H1 (cell line): ENCODE results near the gene ITGB5. TPM values are rescaled to one million over a fixed set of nuclear protein-coding genes. Genes with fewer than 3 reads are reported as not detected.

Experiments
- CTCF ChIA-PET: fragments of 300-600 bp; sonication (Branson Sonifier 250); formaldehyde crosslinking; loops from one replicate; lab custom pipeline; 2021; ENCODE audit not compliant: partially characterized antibody; lab: Charles Lee
- POLR2A ChIA-PET: fragments of 300-600 bp; sonication (Branson Sonifier 250); formaldehyde crosslinking; loops from one replicate; lab custom pipeline; 2021; ENCODE audit warnings: inconsistent platforms; ENCODE audit not compliant: partially characterized antibody; lab: Charles Lee
- DNase-seq, 2 experiments: peaks; one replicate each; pipeline versions ENCODE4 v3.0.0 to v3.0.0-alpha.2; 2010 to 2022; ENCODE audit warnings: low spot score in 2 of 2, low read depth in 1 of 2, mixed read lengths in 1 of 2
- FAIRE-seq: peaks from 2 replicates; lab custom pipeline; 2011; peaks lifted over from hg19 to GRCh38; lab: Jason Lieb, UNC
- H2AFZ ChIP-seq: 2 replicates; pipeline ENCODE4 v1.8.1; 2012; ENCODE audit warnings: low read length, inconsistent platforms
- H2AK5ac ChIP-seq: 2 replicates; pipeline ENCODE4 v1.6.1; 2013; ENCODE audit warnings: low read depth, low read length
- H2BK120ac ChIP-seq: replicated peaks from 2 replicates; pipeline ENCODE3; 2013; ENCODE audit warnings: low read depth, low read length, inconsistent platforms
- H2BK12ac ChIP-seq: 2 replicates; pipeline ENCODE4 v1.6.1; 2013; ENCODE audit warnings: low read depth, low read length
- H2BK15ac ChIP-seq: 2 replicates; pipeline ENCODE4 v1.6.1; 2013; ENCODE audit warnings: low read length
- H2BK20ac ChIP-seq: 2 replicates; pipeline ENCODE4 v1.6.1; 2013; ENCODE audit warnings: low read length
- H2BK5ac ChIP-seq: 2 replicates; pipeline ENCODE4 v1.6.1; 2013; ENCODE audit warnings: low read depth, low read length
- H3K14ac ChIP-seq: 2 replicates; pipeline ENCODE4 v1.6.1; 2013; ENCODE audit warnings: inconsistent platforms; ENCODE audit not compliant: insufficient read length
- H3K18ac ChIP-seq: 2 replicates; pipeline ENCODE4 v1.6.1; 2013; ENCODE audit warnings: low read length; ENCODE audit errors: extremely low read depth
- H3K23ac ChIP-seq: 2 replicates; pipeline ENCODE4 v1.6.1; 2013; ENCODE audit warnings: inconsistent platforms; ENCODE audit not compliant: insufficient read length
- H3K23me2 ChIP-seq: 2 replicates; pipeline ENCODE4 v1.6.1; 2013; ENCODE audit warnings: low read depth, low read length
- H3K27ac ChIP-seq: 2 replicates; pipeline ENCODE4 v1.6.1; 2011; ENCODE audit warnings: low read depth, low read length, inconsistent platforms
- H3K27me3 ChIP-seq, 4 experiments: replicated peaks in 1 of 4; 1 replicate in 1 of 4; 2 replicates in 3 of 4; pipeline versions ENCODE4 v1.6.1 to v1.8.1; 2011 to 2013; ENCODE audit warnings: low read length in 3 of 4, mild to moderate bottlenecking in 3 of 4, inconsistent platforms in 2 of 4, mixed read lengths in 2 of 4, moderate library complexity in 1 of 4; ENCODE audit not compliant: control insufficient read depth in 3 of 4, insufficient read depth in 3 of 4; ENCODE audit errors: extremely low read depth in 1 of 4
- H3K36me3 ChIP-seq, 4 experiments: 2 replicates each; pipeline versions ENCODE4 v1.6.1 to v1.8.1; 2011 to 2013; ENCODE audit warnings: mild to moderate bottlenecking in 4 of 4, low read length in 3 of 4, moderate library complexity in 2 of 4, control low read depth in 1 of 4, inconsistent platforms in 1 of 4; ENCODE audit not compliant: insufficient read depth in 4 of 4, control insufficient read depth in 2 of 4
- H3K4ac ChIP-seq: replicated peaks from 2 replicates; pipeline ENCODE3; 2013; ENCODE audit warnings: low read length, low read depth, mixed read lengths, inconsistent platforms; ENCODE audit not compliant: insufficient read length
- H3K4me1 ChIP-seq, 4 experiments: replicated peaks in 1 of 4; 1 replicate in 1 of 4; 2 replicates in 3 of 4; pipeline versions ENCODE4 v1.6.1 to v1.8.1; 2011 to 2013; ENCODE audit warnings: low read length in 3 of 4, inconsistent platforms in 2 of 4, mixed read lengths in 1 of 4; ENCODE audit not compliant: insufficient read depth in 4 of 4, control insufficient read depth in 3 of 4
- H3K4me2 ChIP-seq, 2 experiments: 2 replicates each; pipeline versions ENCODE4 v1.6.1 to v1.8.1; 2011 to 2013; ENCODE audit warnings: low read depth in 2 of 2, low read length in 2 of 2, control low read depth in 1 of 2, inconsistent platforms in 1 of 2, mild to moderate bottlenecking in 1 of 2; ENCODE audit not compliant: insufficient read depth in 1 of 2
- H3K4me3 ChIP-seq, 4 experiments: fragments of 200-600, 300-600 bp in 1 of 4; sonication (generic), shearing (Covaris generic), sonication (Bioruptor Twin) in 1 of 4; 2 replicates each; pipeline versions ENCODE4 v1.5.1 to v1.8.1; 2011 to 2016; ENCODE audit warnings: low read length in 4 of 4, low read depth in 3 of 4, control low read depth in 2 of 4, inconsistent platforms in 2 of 4, mild to moderate bottlenecking in 2 of 4, mixed read lengths in 1 of 4, moderate library complexity in 1 of 4; ENCODE audit not compliant: insufficient read depth in 2 of 4; ENCODE audit errors: extremely low read depth in 1 of 4
- H3K56ac ChIP-seq: replicated peaks from 2 replicates; pipeline ENCODE3; 2013; ENCODE audit warnings: low read depth, mild to moderate bottlenecking, mixed read lengths, low read length, inconsistent platforms; ENCODE audit not compliant: insufficient read length
- H3K79me1 ChIP-seq: 2 replicates; pipeline ENCODE4 v1.6.1; 2013; ENCODE audit warnings: low read depth, low read length, control low read depth
- H3K79me2 ChIP-seq, 2 experiments: 2 replicates each; pipeline versions ENCODE4 v1.6.1 to v1.8.1; 2012 to 2013; ENCODE audit warnings: low read length in 2 of 2, mild to moderate bottlenecking in 2 of 2, inconsistent platforms in 1 of 2; ENCODE audit not compliant: insufficient read depth in 2 of 2, control insufficient read depth in 1 of 2
- H3K9ac ChIP-seq, 4 experiments: replicated peaks in 1 of 4; 1 replicate in 1 of 4; 2 replicates in 3 of 4; pipeline versions ENCODE4 v1.6.1 to v1.8.1; 2011 to 2013; ENCODE audit warnings: low read depth in 3 of 4, low read length in 3 of 4, control low read depth in 2 of 4, mild to moderate bottlenecking in 2 of 4, moderate library complexity in 2 of 4, inconsistent platforms in 1 of 4; ENCODE audit errors: extremely low read depth in 1 of 4
- H3K9me3 ChIP-seq, 2 experiments: 2 replicates each; pipeline versions ENCODE4 v1.6.1 to v1.8.1; 2012 to 2013; ENCODE audit warnings: mild to moderate bottlenecking in 2 of 2, moderate library complexity in 2 of 2, control low read depth in 1 of 2, inconsistent platforms in 1 of 2, low read depth in 1 of 2, low read length in 1 of 2, mixed read lengths in 1 of 2; ENCODE audit not compliant: insufficient read depth in 2 of 2
- H4K20me1 ChIP-seq, 2 experiments: replicated peaks in 1 of 2; 2 replicates each; pipeline versions ENCODE3 to v1.8.1; 2011 to 2013; ENCODE audit warnings: inconsistent platforms in 2 of 2, low read length in 2 of 2, mild to moderate bottlenecking in 1 of 2; ENCODE audit not compliant: insufficient read depth in 2 of 2, control insufficient read depth in 1 of 2
- H4K5ac ChIP-seq: 2 replicates; pipeline ENCODE4 v1.6.1; 2013; ENCODE audit warnings: low read length, low read depth, mixed read lengths, inconsistent platforms; ENCODE audit not compliant: insufficient read length
- H4K8ac ChIP-seq: 2 replicates; pipeline ENCODE4 v1.8.0; 2013; ENCODE audit warnings: mild to moderate bottlenecking, moderate library complexity, low read length, inconsistent platforms; ENCODE audit not compliant: insufficient read depth; ENCODE audit errors: extremely low read depth
- H4K91ac ChIP-seq: replicated peaks from 2 replicates; pipeline ENCODE3; 2013; ENCODE audit warnings: low read length, mixed read lengths, inconsistent platforms; ENCODE audit not compliant: insufficient read length
- BRCA1 ChIP-seq: IDR thresholded peaks from 2 replicates; pipeline ENCODE4 v1.6.1; 2012; ENCODE audit warnings: low read depth, low read length, improper control_type of control experiment
- KDM1A ChIP-seq: fragments of 200-600, 300-600 bp; sonication (generic); IDR thresholded peaks from 2 replicates; pipeline ENCODE4 v1.7.1; 2016; ENCODE audit warnings: mild to moderate bottlenecking, low read length, borderline replicate concordance
- WGBS, 2 experiments: shearing (Covaris generic) in 1 of 2; methylation state at CpG; one replicate each; pipeline versions ENCODE4 v1.1.6 to v1.1.7; 2013 to 2015; ENCODE audit warnings: low lambda C conversion rate in 2 of 2, mixed read lengths in 2 of 2, inconsistent platforms in 1 of 2, low coverage in 1 of 2, missing lambda C conversion rate in 1 of 2; ENCODE audit not compliant: insufficient replicate concordance in 2 of 2, insufficient coverage in 1 of 2, insufficient read length in 1 of 2; ENCODE audit errors: extremely low coverage in 1 of 2, missing lambda C conversion rate in 1 of 2; 5-methylcytosine and 5-hydroxymethylcytosine counted together
- polyA plus RNA-seq, 7 experiments: library from polyadenylated mRNA; depleted of rRNA in 3 of 7; stranded (reverse) in 5 of 7; unstranded in 2 of 7; fragments of >200 nt in 5 of 7; fragments of 200-250 nt in 2 of 7; gene quantifications; 1 replicate in 5 of 7; 2 replicates in 1 of 7; 4 replicates in 1 of 7; pipeline versions ENCODE4 v1.2.1 to v1.2.3, GENCODE V29; 2011 to 2013; ENCODE audit warnings: missing spikeins in 2 of 7, mixed read lengths in 2 of 7
- total RNA-seq: library from RNA; stranded (reverse); fragmentation: NEBNext Ultra II Directional; extraction: Animal tissue kit (Norgen Biotek cat#: 25700); gene quantifications from 2 replicates; pipeline ENCODE4 v1.2.1, GENCODE V29; 2021

Gene ITGB5
- total and polyA plus RNA-seq, 2 of the 8 experiments (the other 6 are each of a cell fraction or from before 2014, with no cell fraction given): 101 to 268 TPM

GRCh38 chr3:124896824-124897526 lies 9.8 kb upstream of the ITGB5 start:
- POLR2A ChIA-PET: interaction anchor here (0.7 to 3.0 kb wide), 5 partner anchors 8 to 136 kb away, joined by 3 to 18 read pairs (median 5); partner anchors contain the start of gene ITGB5
- Histone ChIP-seq H3K14ac (no peak overlapping the region), H3K36me3 (no peaks in the 10 kb centered on the region), H3K9ac (no peak overlapping the region), H3K79me2 (no peaks in the 10 kb centered on the region), H3K4me2 (no peak overlapping the region), H3K27ac (no peak overlapping the region), H2BK12ac (no peak overlapping the region), H4K8ac (no peak overlapping the region), H2BK120ac (no peak overlapping the region), H4K91ac (no peak overlapping the region), H2AK5ac (no peak overlapping the region), H3K4me1 (no peaks in the 10 kb centered on the region), H2BK20ac (no peak overlapping the region), H3K18ac (no peak overlapping the region), H3K79me1 (no peaks in the 10 kb centered on the region; the same call in 1 of the 2 replicates), H3K4me3 (no peak overlapping the region), H3K4ac (no peak overlapping the region), H3K27me3 (no peaks in the 10 kb centered on the region), H4K5ac (no peak overlapping the region), H2BK15ac (no peak overlapping the region), H3K56ac (no peak overlapping the region), H4K20me1 (no peaks in the 10 kb centered on the region), H2BK5ac (no peak overlapping the region), H3K23ac (no peak overlapping the region), H3K9me3 (no peaks in the 10 kb centered on the region), H2AFZ (no peak overlapping the region), H3K23me2 (no peaks in the 10 kb centered on the region)
- 80% methylated on average over 1 of the region's 1 CpG; no CpG with 5 or more reads in 1 of the 2 experiments for WGBS, 2 experiments
- TF ChIP-seq KDM1A: peak; percentile 46; the same call in 1 of the 2 replicates
- no peak for TF ChIP-seq BRCA1
- DNase-seq (no peak), FAIRE-seq (no peak)
- CTCF ChIA-PET: interaction anchor here (0.9 to 4.4 kb wide), 6 partner anchors 8 to 136 kb away, joined by 3 to 19 read pairs (median 4); partner anchors contain the start of gene ITGB5
